ENCODE results near the gene TLR5. TPM values are rescaled to one million over a fixed set of nuclear protein-coding genes. Genes with fewer than 3 reads are reported as not detected.

TLR5 gene
- total RNA-seq, 3 donors from 2014 or later (not counting 1 experiment from before 2014, with no cell fraction given) = 0.24 to 0.41 (median 0.33) TPM

DNA sequence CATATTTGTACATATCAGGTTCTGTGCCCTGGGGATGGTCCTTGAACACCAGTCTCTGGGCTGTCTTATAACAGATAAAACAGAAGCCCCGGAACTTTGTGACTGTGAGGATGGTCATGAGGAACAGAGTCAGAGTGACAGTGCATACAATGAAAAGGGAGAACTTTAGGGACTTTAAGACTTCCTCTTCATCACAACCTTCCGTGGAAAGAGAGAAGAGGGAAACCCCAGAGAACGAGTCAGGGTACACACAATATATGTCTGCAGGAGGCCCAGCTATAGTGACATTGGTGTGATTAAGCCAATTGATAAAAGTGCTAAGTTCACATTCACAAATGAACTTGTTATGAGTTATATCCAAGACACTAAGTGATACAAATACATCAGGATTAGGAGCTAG lies 32.1 kb downstream of the TLR5 start:
- Histone ChIP-seq H3K4me1 (ENCODE audit: control insufficient read depth, insufficient read depth, low read length) (no peaks in the 10 kb centered on the region), H3K27ac (ENCODE audit: low read length) (no peak overlapping the region), H3K27me3 (ENCODE audit: control insufficient read depth, insufficient read depth, low read length) (no peaks in the 10 kb centered on the region), H3K9me3 (ENCODE audit: control insufficient read depth, insufficient read depth, low read length) (no peaks in the 10 kb centered on the region), H3K4me3 (ENCODE audit: low read length) (no peak overlapping the region), H3K36me3 (ENCODE audit: control insufficient read depth, insufficient read depth, low read length) (no peaks in the 10 kb centered on the region)
- intact Hi-C loops (cut with micrococcal nuclease) = no loop called here
- H3K9me3 Mint-ChIP-seq = no peaks in the 10 kb centered on the region
- H3K36me3 Mint-ChIP-seq = no peaks in the 10 kb centered on the region
- ATAC-seq (no peak), DNase-seq (no peak)
- TF ChIP-seq, protein P1, sequence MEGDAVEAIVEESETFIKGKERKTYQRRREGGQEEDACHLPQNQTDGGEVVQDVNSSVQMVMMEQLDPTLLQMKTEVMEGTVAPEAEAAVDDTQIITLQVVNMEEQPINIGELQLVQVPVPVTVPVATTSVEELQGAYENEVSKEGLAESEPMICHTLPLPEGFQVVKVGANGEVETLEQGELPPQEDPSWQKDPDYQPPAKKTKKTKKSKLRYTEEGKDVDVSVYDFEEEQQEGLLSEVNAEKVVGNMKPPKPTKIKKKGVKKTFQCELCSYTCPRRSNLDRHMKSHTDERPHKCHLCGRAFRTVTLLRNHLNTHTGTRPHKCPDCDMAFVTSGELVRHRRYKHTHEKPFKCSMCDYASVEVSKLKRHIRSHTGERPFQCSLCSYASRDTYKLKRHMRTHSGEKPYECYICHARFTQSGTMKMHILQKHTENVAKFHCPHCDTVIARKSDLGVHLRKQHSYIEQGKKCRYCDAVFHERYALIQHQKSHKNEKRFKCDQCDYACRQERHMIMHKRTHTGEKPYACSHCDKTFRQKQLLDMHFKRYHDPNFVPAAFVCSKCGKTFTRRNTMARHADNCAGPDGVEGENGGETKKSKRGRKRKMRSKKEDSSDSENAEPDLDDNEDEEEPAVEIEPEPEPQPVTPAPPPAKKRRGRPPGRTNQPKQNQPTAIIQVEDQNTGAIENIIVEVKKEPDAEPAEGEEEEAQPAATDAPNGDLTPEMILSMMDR (IDR thresholded peaks at IDR 0.05) = no peak
- H3K4me1 Mint-ChIP-seq = no peaks in the 10 kb centered on the region
- H3K4me3 Mint-ChIP-seq = no peak overlapping the region
- H3K27ac Mint-ChIP-seq = no peak overlapping the region
- WGBS (ENCODE audit: insufficient coverage) = 82% methylated on average over 3 of the region's 3 CpGs
- peaks cover 9 to 29% of the 10 kb centered on the region in 2 donors for H3K27me3 Mint-ChIP-seq (ENCODE audit: low read depth in 2 of 2)

DNA sequence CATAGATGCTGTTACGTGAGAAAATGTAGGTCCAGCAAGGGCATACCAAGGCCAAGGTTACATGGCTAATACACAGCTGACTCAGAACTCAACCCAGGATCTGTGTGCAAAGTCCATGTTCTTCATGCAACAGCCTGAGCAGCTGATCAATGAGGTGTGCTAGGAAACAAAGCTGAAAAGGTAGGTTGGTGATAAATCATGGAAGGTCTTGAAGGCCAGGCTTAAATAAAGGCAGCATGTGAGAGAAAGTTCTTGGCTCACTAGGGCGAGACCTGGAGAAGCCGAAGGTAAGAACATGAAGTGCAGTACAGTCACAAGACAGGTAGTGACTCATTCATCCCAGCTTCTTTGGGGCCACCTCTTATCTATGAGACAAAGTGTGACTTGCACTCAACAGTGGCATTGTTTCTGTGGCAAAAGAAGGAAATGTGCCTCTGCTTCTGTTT lies 33.4 kb downstream of the TLR5 start:
- no peak overlapping the region for H3K27ac Mint-ChIP-seq
- H3K27me3 Mint-ChIP-seq (ENCODE audit: low read depth in 2 of 2) = peaks cover 9 to 29% of the 10 kb centered on the region in 2 donors
- DNase-seq (no peak), ATAC-seq (no peak)
- Histone ChIP-seq H3K9me3 (ENCODE audit: control insufficient read depth, insufficient read depth, low read length) (no peaks in the 10 kb centered on the region), H3K4me3 (ENCODE audit: low read length) (no peak overlapping the region), H3K36me3 (ENCODE audit: control insufficient read depth, insufficient read depth, low read length) (no peaks in the 10 kb centered on the region), H3K4me1 (ENCODE audit: control insufficient read depth, insufficient read depth, low read length) (no peaks in the 10 kb centered on the region), H3K27me3 (ENCODE audit: control insufficient read depth, insufficient read depth, low read length) (no peaks in the 10 kb centered on the region), H3K27ac (ENCODE audit: low read length) (no peak overlapping the region)
- intact Hi-C loops (cut with micrococcal nuclease) = no loop called here
- H3K4me1 Mint-ChIP-seq = no peaks in the 10 kb centered on the region
- WGBS (ENCODE audit: insufficient coverage) = 83% methylated on average over 3 of the region's 3 CpGs
- no peak overlapping the region for H3K4me3 Mint-ChIP-seq
- no peaks in the 10 kb centered on the region for H3K9me3 Mint-ChIP-seq
- TF ChIP-seq, protein P1 (IDR thresholded peaks at IDR 0.05) = no peak
- no peaks in the 10 kb centered on the region for H3K36me3 Mint-ChIP-seq

DNA sequence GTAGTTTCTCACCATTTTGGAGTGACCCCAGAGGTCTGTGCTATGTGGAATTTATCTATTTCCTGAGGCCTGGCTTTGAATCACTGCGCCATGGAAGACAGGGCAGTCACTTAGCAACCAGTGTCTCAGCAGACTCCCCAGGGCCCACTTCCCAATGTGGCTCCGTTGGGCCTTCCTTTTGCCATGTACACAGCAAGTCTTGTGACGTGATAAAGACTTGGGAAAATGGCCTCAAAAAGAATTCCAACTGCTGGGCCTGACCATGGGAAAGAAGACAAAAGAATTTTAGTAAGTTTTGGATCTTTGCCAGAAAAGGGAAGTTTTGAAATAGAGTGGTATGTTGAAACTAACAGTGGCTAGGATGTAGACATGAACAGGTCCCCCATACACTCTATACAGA lies 36.2 kb downstream of the TLR5 start:
- no peaks in the 10 kb centered on the region for H3K27me3 ChIP-seq (ENCODE audit: control insufficient read depth, insufficient read depth, low read length)

DNA sequence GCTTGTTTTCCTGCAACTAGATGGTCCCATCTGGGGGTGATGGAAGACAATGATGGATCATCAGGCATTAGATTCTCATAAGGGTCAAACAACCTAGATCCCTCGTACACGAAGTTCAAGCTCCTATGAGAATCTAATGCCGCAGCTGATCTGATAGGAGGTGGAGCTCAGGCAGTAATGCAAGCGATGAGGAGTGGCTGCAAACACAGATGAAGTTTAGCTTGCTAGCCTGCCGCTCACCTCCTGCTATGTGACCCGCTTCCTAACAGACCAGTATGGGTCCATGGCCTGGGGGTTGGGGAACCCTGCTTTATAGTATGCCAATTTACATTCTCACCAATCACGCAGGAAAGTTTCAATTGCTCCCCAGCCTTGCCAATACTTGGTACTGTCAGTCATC lies 37.5 kb downstream of the TLR5 start:
- H3K4me1 ChIP-seq (ENCODE audit: control insufficient read depth, insufficient read depth, low read length) = no peaks in the 10 kb centered on the region
- ATAC-seq = no peak
- WGBS (ENCODE audit: insufficient coverage) = 96% methylated on average over 7 of the region's 7 CpGs
- no peak for DNase-seq
- H3K27me3 ChIP-seq (ENCODE audit: control insufficient read depth, insufficient read depth, low read length) = no peaks in the 10 kb centered on the region
- no peaks in the 10 kb centered on the region for H3K36me3 Mint-ChIP-seq
- peaks cover 3% of the 10 kb centered on the region for H3K9me3 ChIP-seq (ENCODE audit: control insufficient read depth, insufficient read depth, low read length)
- H3K9me3 Mint-ChIP-seq = no peaks in the 10 kb centered on the region
- H3K4me3 ChIP-seq (ENCODE audit: low read length) = no peak overlapping the region
- H3K27ac ChIP-seq (ENCODE audit: low read length) = no peak overlapping the region
- peaks cover 10 to 11% of the 10 kb centered on the region in 2 donors for H3K27me3 Mint-ChIP-seq (ENCODE audit: low read depth in 2 of 2)
- TF ChIP-seq, protein P1 (IDR thresholded peaks at IDR 0.05) = no peak
- no peak overlapping the region for H3K27ac Mint-ChIP-seq
- H3K36me3 ChIP-seq (ENCODE audit: control insufficient read depth, insufficient read depth, low read length) = no peaks in the 10 kb centered on the region
- no peaks in the 10 kb centered on the region for H3K4me1 Mint-ChIP-seq
- intact Hi-C loops (cut with micrococcal nuclease) = no loop called here
- H3K4me3 Mint-ChIP-seq = no peak overlapping the region

More for the DNA sequence above, 36.2 kb downstream of the TLR5 start:
- Histone ChIP-seq H3K9me3 (ENCODE audit: control insufficient read depth, insufficient read depth, low read length) (no peaks in the 10 kb centered on the region), H3K4me1 (ENCODE audit: control insufficient read depth, insufficient read depth, low read length) (no peaks in the 10 kb centered on the region), H3K27ac (ENCODE audit: low read length) (no peak overlapping the region), H3K4me3 (ENCODE audit: low read length) (no peak overlapping the region), H3K36me3 (ENCODE audit: control insufficient read depth, insufficient read depth, low read length) (no peaks in the 10 kb centered on the region)
- H3K9me3 Mint-ChIP-seq = no peaks in the 10 kb centered on the region
- DNase-seq (no peak), ATAC-seq (no peak)
- H3K4me1 Mint-ChIP-seq = no peaks in the 10 kb centered on the region
- intact Hi-C loops (cut with micrococcal nuclease) = no loop called here
- TF ChIP-seq, protein P1 (IDR thresholded peaks at IDR 0.05) = no peak
- 73% methylated on average over 3 of the region's 3 CpGs for WGBS (ENCODE audit: insufficient coverage)
- no peak overlapping the region for H3K4me3 Mint-ChIP-seq
- peaks cover 9 to 23% of the 10 kb centered on the region in 2 donors for H3K27me3 Mint-ChIP-seq (ENCODE audit: low read depth in 2 of 2)
- H3K27ac Mint-ChIP-seq = no peak overlapping the region
- H3K36me3 Mint-ChIP-seq = no peaks in the 10 kb centered on the region

All from natural killer cell (primary cell).